Breast epithelium (tissue), 3 donors: ENCODE measurements around the gene VAC14.

Experiments used
- POLR2A ChIP-seq: fragments of 450-650 bp; IDR thresholded peaks from one replicate; pipeline ENCODE4 v1.6.1; 2016; ENCODE audit warnings: antibody characterized with exemption, mild to moderate bottlenecking, moderate library complexity
- TF ChIP-seq, protein P1 (sequence below), 3 donors: fragments of 450-650 bp; IDR thresholded peaks; one replicate each; pipeline ENCODE4 v1.5.1; 2016 to 2017; ENCODE audit warnings: antibody characterized with exemption in 3 of 3, mild to moderate bottlenecking in 3 of 3, moderate library complexity in 3 of 3

DNA sequence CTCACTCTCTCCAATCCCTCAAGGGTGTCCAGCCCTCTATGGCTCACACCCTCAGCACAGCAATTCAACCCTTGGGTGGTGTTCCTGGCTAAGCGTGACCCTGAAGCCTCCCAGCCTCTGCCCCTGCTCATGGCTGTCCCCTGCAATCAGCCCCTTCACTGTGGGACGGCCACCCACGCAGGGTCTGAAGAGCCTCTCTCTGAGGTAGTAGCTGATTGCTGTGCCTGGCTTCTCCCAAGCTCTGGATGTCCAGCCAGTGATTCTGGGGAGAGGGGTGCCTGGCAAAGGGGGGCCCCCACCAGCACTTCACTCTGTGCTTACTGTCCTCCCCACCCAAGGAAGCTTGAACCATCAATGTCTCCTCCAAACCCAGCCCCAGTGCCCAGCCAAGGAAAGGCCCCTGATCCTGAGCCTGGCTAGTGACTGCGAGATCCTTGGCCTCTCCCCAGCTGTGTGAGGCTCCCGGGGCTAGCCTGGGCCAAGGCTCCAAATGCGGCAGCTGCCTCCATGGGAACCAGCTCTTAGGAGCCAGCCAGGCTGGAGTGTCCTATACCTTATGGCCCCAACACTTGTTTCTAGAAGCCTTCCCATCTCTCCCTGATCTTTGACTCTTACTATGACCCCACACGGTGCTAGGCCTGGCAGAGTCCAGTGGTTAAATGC lies 125.0 kb downstream of the VAC14 start:
- TF ChIP-seq, protein P1, sequence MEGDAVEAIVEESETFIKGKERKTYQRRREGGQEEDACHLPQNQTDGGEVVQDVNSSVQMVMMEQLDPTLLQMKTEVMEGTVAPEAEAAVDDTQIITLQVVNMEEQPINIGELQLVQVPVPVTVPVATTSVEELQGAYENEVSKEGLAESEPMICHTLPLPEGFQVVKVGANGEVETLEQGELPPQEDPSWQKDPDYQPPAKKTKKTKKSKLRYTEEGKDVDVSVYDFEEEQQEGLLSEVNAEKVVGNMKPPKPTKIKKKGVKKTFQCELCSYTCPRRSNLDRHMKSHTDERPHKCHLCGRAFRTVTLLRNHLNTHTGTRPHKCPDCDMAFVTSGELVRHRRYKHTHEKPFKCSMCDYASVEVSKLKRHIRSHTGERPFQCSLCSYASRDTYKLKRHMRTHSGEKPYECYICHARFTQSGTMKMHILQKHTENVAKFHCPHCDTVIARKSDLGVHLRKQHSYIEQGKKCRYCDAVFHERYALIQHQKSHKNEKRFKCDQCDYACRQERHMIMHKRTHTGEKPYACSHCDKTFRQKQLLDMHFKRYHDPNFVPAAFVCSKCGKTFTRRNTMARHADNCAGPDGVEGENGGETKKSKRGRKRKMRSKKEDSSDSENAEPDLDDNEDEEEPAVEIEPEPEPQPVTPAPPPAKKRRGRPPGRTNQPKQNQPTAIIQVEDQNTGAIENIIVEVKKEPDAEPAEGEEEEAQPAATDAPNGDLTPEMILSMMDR (IDR thresholded peaks at IDR 0.05), result no peak
- no peak for TF ChIP-seq POLR2A
